SKM-1 treated with dmso at 0.1 percent for 144 hours (cell line): ENCODE measurements around the gene OGFR.
"Not testable (repeated sequence)": the region's sequence is repeated elsewhere in the genome, so short reads cannot be mapped to it uniquely, and the experiment has no call there.

ENCODE experiments used
- DNase-seq: peaks from one replicate; lab custom pipeline; 2025; ENCODE audit not compliant: unreplicated experiment; lab: John Stamatoyannopoulos, UW

The OGFR gene

DNA sequence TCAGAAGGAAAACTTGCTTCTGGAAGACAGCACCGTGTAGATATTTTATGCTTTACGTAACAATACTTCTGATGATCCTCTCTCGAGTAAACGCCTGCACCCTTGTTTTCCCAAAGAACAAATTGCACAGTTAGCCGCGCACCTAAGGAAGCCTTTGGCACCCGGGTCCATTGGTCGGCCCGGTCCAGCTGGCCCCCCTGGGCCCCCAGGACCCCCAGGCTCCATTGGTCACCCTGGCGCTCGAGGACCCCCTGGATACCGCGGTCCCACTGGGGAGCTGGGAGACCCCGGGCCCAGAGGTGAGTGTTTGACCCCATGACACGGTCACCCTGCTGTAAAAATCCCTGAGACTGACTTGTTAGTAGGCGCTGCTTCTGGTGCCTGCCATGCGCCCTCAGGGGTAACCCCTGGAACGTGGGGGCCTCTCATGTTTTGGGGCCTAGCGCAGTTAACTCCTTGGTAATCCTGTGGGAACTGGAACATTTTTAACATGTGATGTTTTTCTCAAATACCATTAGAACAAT, 32.4 kb downstream of the OGFR start:
- no peak for DNase-seq

- DNase-seq, result peak; percentile 59
Measured at GRCh38 chr20:62837790-62838127, 33.1 kb downstream of the OGFR start.

DNA sequence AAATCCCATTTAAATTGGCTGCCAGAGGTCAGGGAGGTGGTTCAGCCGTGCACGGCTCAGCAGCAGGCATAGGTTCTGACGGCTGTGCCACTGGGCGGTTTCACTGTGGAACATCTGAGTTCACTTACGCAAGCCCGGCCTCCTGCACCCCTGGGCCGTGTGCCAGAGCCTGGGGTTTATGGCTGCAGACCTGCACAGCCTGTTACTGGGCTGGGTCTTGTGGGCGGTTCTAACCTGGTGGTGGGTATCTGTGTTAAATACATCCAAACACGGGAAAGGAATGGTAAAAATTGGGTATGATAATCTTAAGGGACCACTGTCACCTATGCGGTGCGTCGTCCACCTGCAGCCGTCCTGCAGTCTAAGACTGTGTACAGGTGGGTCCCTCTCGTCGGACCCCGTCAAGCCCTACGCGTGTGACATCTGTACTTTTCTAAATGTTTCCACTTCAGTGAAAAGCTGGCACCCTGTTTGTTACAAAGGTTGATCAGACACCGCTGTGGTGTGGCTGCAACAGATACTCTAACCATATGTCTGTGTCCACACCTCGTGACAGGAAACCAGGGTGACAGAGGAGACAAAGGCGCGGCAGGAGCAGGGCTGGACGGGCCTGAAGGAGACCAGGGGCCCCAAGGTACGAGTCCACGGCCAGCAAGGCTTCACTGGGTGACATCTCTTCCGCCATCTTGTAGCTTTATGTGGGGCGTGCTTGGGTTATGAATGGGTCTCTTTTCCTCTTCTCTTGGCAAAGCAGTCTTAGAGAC, 33.7 kb downstream of the OGFR start:
- peak; percentile 67 for DNase-seq

DNA sequence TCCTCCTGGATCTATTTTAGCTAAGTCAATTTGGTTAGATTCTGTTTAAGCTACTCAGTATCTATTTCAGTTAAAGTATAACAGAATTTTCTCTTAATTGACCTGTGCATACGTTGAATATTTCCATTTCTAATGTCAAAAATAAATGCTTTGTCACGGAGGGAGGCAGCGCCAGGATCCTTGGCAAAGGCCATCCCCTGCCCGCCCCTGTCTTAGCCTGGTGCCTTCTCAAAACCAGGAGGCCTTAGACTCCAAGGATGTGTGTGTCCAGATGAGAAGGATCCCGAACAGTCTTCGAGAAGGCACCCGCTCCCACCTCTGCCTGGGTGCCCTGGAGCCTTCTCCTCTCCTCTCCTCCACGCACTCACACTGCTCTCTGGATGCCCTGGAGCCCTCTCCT, 34.6 kb downstream of the OGFR start:
- no peak for DNase-seq

DNA sequence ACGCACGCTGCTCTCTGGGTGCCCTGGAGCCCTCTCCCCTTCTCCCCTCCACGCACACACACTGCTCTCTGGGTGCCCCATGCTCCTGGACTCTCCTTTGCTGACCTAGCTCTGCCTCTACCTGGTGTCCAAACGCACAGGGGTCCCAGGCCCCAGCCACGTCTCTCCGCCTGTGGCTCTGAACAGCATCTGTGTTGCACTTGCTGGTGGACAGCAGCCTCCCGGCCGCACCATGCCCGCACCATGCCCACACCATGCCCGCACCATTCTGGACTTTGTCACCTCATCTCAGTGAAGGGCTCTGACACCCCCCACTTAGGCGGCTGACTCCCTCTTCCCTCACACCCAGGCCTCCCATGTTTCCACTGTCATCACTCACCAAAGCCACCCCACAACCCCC, 35.2 kb downstream of the OGFR start:
- DNase-seq, result no peak

DNA sequence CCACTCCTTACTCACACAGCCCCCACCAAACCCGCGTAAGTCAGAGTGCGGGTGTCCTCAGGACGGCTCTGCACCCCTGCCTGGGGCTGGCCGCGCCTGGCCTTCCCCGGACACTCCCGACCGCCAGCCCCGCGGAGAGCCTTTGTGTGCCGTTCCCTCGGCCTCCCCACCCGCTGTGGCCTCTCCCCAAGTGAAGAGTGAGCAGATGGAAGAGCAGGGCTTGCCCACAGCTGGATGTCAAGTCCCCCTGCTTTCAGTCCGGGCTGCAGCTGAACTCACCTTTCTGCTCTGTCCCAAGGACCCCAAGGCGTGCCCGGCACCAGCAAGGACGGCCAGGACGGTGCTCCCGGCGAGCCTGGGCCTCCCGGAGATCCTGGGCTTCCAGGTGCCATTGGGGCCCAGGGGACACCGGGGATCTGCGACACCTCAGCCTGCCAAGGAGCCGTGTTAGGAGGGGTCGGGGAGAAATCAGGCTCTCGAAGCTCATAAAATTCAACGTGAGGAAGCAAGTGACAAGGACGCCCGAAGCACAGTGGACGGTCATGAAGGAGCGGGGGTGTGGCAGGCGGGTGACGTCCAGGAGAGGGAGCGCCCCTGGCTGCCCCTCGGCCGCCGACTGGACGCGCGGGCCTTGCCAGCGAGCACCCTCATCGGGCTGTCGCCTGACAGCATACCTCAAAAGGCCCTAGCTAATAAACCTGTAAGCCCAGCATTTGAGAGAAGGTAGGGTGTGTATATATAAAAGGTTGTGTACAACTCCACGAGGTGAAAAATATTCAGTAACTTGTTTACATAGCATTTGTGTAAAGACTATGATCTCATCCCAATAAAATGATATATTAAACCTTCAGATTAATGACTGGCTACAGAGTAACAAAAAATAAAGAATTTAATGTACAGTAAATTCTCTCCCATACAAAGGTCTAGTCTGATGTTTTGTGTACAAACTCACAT, 35.9 kb downstream of the OGFR start:
- no peak for DNase-seq

DNA sequence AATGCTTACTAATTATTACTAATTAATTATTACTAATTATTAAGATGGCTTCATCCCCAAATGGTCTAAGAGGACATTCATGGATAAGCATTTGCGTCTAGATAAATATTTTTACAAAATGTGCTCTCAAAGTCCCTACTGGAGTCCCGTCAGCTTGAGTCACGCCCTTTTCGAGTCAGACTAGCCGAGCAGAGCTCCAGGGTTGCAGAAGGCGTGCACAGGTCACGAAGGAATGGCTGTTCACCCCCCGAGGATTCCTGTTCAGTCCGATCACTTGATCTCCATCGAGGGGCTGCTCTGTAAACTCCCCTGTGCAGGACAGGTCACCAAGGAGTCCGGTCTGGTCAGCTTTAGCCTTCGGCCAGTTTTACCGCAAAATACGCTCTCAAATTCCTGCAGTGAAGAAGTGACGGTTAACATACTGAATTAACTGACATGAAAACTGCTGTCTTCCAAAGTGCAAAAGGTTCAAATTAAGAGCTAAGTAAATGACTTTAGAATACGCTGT, 37.1 kb downstream of the OGFR start:
- no peak for DNase-seq

- no peak for DNase-seq
Measured at GRCh38 chr20:62843656-62844055, 39.0 kb downstream of the OGFR start.

GRCh38 chr20:62844182-62844581, 39.5 kb downstream of the OGFR start:
- no peak for DNase-seq

DNA sequence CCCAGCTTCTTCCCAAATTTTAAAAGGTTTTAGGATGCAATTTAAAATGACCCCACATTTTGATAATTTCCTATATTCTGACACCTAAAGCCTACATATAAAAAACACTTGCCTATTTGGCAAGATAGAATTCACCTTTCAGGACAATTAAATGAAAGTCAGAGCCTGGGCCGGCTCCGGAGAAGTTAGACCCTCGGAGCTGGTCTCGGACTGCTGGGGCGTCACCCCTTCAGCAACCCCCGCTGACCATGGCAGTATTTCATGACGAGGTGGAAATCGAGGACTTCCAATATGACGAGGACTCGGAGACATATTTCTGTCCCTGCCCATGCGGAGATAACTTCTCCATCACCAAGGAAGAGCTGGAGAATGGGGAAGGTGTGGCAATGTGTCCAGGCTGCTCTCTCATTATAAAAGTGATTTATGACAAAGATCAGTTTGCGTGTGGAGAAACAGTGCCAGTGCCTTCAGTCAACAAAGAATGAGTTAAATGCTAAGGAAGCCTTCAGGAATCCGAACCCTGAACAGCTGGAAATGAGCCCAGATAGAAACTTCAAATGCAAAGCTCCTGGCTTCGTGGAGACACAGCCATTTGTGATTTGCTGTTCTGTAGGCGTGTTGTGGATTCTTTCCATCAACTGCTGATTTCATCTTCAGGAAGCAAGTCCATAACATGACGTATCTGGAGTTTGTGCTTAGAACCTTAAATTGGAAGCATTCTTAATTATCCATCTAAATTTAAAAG, 41.0 kb downstream of the OGFR start:
- DNase-seq, result no peak

DNA sequence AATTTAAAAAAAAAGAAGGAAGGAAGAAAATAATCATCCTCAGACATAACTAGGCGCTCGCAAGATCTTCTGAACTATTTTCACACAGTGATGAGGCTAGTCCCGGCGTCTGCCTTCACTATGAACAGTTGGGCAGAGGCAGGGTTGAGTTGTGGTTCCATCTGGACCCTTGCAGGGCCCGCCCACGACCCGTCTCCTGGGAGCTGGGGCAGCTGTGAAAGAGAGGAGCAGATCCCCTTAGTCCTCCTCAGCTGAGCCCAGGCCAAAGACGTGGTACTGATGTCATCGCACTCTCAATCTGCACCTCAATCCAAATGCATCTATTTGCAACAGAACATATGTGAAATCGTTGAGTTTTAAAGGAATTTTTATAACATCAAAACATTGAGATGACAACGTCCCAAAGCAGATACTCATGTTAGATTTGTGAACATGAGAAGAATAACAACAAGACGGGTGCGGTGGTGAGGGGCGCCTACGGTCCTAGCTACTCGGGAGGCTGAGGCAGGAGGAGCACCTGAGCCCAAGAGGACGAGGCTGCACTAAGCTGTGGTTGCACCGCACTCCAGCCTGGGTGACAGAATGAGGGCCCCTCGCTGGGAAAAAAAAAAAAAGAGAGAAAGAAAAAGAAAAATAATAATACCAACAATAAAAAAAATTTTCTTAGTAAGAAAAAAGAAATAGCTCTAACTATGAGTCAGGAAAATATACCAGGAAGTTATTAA, 41.7 kb downstream of the OGFR start:
- no peak for DNase-seq

GRCh38 chr20:62848917-62849316, 44.3 kb downstream of the OGFR start:
- DNase-seq, result not testable (repeated sequence)

GRCh38 chr20:62849431-62849830, 44.8 kb downstream of the OGFR start:
- no peak for DNase-seq

GRCh38 chr20:62850333-62850974, 45.8 kb downstream of the OGFR start:
- no peak for DNase-seq

GRCh38 chr20:62852196-62852595, 47.6 kb downstream of the OGFR start:
- DNase-seq, result no peak

GRCh38 chr20:62852841-62853240, 48.2 kb downstream of the OGFR start:
- no peak for DNase-seq

DNA sequence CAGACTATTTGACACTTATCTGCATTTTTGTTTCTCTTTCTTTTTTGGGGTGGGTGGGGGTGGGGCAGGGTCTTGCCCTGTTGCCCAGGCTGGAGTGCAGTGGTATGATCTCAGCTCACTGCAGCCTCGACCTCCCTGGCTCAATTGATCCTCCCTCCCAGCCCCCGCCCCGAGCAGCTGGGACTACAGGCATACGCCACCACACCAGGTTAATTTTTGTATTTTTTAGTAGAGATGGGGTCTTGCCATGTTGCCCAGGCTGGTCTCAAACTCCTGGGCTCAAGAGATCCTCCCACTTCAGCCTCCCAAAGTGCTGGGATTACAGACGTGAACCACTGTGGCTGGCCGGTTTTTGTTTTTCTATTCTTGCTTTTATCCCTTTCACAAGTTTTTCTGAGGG, 48.7 kb downstream of the OGFR start:
- DNase-seq, result not testable (repeated sequence)

DNA sequence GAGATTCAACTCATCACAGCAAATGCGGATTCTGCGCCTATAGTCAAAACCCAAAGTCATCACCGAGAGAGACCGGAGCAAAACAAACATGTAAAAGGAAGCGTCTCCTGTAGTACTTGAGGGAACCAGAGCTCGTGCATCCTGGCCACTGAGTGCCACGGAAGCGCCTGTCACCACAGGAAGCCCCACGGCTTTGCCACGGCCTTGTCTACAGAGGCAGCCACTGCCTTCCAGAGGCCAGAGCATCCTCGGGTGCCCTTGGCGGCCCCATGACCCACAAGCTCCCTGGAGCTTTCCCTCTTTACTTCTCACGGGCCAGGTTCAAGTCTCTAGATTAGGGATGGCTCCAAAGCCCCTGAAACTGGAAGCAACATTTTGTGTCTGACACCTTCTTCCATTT, 49.5 kb downstream of the OGFR start:
- DNase-seq, result no peak

DNA sequence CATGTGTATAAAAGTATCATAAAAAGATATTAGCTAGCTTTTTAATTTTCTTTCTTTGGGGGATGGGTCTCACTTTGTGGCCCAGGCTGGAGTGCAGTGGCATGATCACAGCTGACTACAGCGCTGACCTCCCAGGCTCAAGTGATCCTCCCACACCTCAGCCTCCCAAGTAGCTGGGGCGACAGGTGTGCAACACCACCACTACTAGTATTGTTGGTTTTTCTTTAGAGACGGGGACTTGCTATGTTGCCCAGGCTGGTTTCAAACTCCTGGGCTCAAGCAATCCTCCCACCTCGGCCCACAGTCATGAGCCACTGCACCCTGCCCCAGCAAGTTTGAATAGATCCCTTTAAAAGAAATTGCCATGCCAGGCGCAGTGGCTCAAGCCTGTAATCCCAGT, 50.5 kb downstream of the OGFR start:
- DNase-seq, result no peak
